ENCODE data around the gene HLTF.

HLTF gene

DNA sequence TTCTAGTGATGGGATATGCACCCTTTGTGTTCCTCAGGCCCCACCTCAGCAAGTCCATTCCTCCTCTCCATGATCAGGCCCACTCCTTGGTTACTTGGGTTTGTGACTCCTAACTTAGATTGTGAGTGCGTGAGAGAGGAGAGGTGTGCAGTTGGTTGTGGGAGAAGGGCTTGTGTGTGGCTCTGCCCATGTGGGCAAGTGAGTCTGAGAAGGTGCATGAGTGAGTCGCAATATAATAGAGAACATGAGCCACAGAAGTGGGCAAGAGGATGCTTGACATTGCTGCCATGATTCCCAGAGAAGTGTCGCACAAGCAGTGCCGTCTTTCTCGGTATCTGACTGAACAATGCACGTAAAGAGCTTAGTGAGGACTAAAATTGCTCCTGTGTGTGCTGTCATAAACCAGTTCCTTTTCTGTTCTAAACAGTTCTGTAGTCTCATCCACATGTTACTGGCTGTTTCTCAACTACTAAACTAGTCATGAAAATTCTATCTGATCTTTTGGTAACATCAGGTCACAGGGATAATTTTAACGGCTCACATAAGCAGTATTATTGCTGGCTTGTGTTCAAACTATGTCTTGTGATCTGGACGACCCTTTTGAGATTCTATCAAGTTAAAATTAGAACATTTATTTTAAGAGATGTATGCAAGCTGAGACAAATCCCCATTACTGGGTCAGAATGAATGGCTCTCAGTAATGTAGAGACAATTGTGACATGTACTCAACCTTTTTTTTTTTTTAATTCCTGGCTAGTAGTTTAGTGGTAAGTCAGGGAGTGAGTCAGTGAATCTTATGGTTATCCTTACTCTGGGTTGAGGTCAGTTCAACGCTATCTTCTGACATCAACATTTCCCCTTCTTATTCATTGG lies 69.4 kb downstream of the HLTF start:
- TF ChIP-seq CTCF (IDR thresholded peaks at IDR 0.05; ENCODE audit: low read depth, low read length), result no peak
- no peak overlapping the region for H3K4me3 ChIP-seq (ENCODE audit: low read depth, low read length)
- peak; percentile 92 for DNase-seq (ENCODE audit: low read depth, low spot score)
- in situ Hi-C loops (cut with HindIII; ENCODE audit: low sequenced_read_pairs), result no loop called here

GRCh38 chr3:149016242-149016641 lies 70.1 kb downstream of the HLTF start:
- no peak for TF ChIP-seq CTCF (IDR thresholded peaks at IDR 0.05; ENCODE audit: low read depth, low read length)
- H3K4me3 ChIP-seq (ENCODE audit: low read depth, low read length), result no peak overlapping the region
- DNase-seq (ENCODE audit: low read depth, low spot score), result no peak
- in situ Hi-C loops (cut with HindIII; ENCODE audit: low sequenced_read_pairs), result no loop called here

GRCh38 chr3:149015393-149015792 lies 70.9 kb downstream of the HLTF start:
- no peak overlapping the region for H3K4me3 ChIP-seq (ENCODE audit: low read depth, low read length)
- no peak for DNase-seq (ENCODE audit: low read depth, low spot score)
- in situ Hi-C loops (cut with HindIII; ENCODE audit: low sequenced_read_pairs), result no loop called here
- TF ChIP-seq CTCF (IDR thresholded peaks at IDR 0.05; ENCODE audit: low read depth, low read length), result no peak

DNA sequence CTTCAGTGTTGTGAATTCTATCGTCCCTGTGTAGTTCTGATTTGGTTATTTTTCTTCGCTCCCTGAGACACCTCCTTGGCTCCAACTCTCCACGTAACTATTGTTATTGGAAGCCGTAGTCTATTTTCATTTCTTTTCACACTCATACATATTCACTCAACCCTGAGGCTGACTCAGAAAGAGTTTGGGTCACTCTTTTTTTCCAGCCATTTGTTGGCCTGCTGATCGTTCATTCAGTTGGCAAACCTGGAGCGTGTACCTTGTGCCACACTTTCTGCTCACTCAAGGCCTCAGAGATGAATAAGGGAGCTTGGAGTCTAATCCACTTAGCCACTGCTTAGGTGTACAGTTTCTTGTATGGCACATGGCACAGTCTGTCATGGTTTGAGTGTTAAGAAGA lies 72.6 kb downstream of the HLTF start:
- TF ChIP-seq CTCF (IDR thresholded peaks at IDR 0.05; ENCODE audit: low read depth, low read length), result no peak
- DNase-seq (ENCODE audit: low read depth, low spot score), result peak; percentile 71
- in situ Hi-C loops (cut with HindIII; ENCODE audit: low sequenced_read_pairs), result no loop called here
- no peak overlapping the region for H3K4me3 ChIP-seq (ENCODE audit: low read depth, low read length)

DNA sequence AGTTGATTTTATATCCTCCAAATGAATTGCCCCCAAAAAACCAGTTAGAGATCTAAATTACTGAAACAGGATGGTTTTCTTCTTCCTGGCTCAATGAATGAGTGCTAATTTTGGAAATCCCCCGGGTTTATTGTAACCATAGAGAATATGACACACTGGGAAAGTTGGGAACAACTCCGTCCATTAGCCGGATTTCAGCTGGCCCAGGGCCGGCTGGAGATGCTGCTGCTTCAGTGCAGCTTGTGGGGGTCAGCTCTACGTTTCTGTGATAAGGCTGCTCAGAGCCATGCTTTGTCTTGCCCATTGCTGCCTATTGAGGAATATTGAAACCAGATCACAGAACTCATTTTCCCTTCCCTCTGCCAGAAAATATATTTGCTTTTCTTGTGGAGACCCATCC lies 74.7 kb downstream of the HLTF start:
- no peak for DNase-seq (ENCODE audit: low read depth, low spot score)
- in situ Hi-C loops (cut with HindIII; ENCODE audit: low sequenced_read_pairs), result no loop called here
- no peak for TF ChIP-seq CTCF (IDR thresholded peaks at IDR 0.05; ENCODE audit: low read depth, low read length)
- no peak overlapping the region for H3K4me3 ChIP-seq (ENCODE audit: low read depth, low read length)

DNA sequence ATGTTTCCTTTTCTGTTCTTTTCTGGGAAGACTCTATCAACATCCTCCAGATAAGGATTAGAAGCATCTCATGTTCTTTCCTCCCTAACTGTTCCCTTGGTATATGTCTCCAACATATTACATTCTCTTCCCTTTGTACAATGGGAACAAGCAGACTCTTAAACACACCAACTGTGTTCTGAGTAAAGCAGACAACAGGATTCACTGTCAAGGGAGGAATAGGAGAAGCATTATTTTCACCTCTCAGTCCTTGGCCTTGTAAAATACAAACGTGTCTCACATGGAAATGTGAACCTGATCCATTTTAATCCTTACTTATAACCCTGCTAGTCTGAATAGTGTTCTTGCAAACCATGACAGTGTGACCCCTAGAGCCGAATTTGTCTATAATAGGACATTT lies 75.4 kb downstream of the HLTF start:
- in situ Hi-C loops (cut with HindIII; ENCODE audit: low sequenced_read_pairs), result no loop called here
- DNase-seq (ENCODE audit: low read depth, low spot score), result no peak
- no peak for TF ChIP-seq CTCF (IDR thresholded peaks at IDR 0.05; ENCODE audit: low read depth, low read length)
- no peak overlapping the region for H3K4me3 ChIP-seq (ENCODE audit: low read depth, low read length)

Measured in astrocyte of the spinal cord (primary cell).